GM21515 (cell line): ENCODE measurements around the gene DPF3.
"Not testable (repeated sequence)": the region's sequence is repeated elsewhere in the genome, so short reads cannot be mapped to it uniquely, and the experiment has no call there.

Source experiments
- ATAC-seq: cut with Tn5 transposase; IDR thresholded peaks from one replicate; pipeline ENCODE4 v1.9.1; 2021; ENCODE audit not compliant: unreplicated experiment

The DPF3 gene

GRCh38 chr14:72881543-72881942 is 12.4 kb downstream of the DPF3 start:
- ATAC-seq = no peak

- no peak for ATAC-seq
Measured at GRCh38 chr14:72880820-72881219, 13.1 kb downstream of the DPF3 start.

- no peak for ATAC-seq
Measured at GRCh38 chr14:72880164-72880563, 13.7 kb downstream of the DPF3 start.

DNA sequence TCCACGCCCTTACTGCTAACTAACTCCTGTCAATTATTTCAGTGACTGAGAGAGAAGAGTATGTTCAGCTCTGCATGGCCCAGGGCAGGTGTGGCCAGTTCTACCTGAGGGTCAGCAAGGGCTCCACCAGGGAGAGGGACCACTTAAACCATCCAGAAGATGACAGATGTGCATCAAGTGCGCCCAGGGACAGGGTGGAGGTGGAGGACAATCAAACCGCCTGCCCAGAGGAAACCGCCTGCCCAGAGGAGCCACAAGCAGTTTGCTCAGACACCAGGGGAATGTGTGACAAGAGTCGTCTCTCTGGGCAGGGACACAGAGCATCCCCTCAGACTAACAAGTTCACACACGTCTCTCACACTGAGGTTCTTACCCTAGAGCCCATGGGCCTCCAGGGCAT is 14.5 kb downstream of the DPF3 start:
- no peak for ATAC-seq

DNA sequence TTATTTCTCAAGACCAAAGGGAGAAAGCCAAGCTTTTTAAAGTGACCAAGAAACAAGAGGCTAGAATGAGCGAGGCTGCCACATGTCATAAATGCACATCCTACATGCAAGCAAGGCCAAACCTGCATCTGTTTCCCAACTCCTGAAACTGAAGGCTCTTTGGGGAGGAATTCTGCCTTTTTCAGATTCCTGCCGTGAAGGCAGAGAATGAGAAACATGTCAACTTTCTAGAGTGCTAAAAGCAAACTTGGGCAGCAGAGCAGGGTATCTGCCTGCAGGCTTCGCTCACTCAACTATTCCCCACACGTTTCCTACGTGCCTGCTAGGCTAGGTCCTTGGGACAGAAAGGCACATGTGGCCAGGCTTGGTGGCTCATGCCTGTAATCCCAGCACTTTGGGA is 15.2 kb downstream of the DPF3 start:
- no peak for ATAC-seq

GRCh38 chr14:72876710-72877063 is 17.2 kb downstream of the DPF3 start:
- ATAC-seq = no peak

DNA sequence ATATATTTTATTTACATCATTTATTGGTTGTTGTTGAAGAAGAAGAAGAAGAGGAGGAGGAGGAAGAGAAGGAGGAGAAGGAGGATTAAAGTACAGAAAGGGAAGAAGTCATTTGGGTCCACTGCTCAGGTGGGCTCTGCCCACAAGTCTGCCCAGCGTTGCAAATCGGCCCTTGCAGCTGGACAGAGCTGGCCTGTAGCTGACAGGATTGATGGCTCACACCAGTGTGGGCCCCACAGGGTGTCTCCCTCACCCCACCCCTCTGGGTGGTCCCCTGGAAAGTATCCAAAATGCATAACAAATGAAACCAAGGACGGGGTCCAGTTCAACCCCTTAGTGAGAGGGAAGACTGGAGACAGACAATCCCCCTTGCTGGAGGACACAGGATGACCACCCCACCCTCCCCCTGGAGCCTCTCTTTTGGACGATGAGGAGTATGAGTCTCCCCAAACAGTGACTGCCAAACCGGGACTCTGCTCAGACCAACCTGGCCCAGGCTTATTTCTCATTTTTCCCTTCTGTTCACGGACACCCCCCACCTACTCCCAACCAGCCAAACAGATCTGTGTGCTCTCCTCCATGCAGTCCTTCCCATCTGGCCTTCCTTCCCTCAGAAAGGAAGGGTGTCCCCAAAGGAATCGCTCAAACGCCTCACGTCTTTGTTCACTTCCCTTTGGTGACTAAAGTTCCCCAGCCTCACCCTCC is 17.7 kb downstream of the DPF3 start:
- ATAC-seq = no peak

- not testable (repeated sequence) for ATAC-seq
Measured at GRCh38 chr14:72870878-72871277, 23.0 kb downstream of the DPF3 start.

DNA sequence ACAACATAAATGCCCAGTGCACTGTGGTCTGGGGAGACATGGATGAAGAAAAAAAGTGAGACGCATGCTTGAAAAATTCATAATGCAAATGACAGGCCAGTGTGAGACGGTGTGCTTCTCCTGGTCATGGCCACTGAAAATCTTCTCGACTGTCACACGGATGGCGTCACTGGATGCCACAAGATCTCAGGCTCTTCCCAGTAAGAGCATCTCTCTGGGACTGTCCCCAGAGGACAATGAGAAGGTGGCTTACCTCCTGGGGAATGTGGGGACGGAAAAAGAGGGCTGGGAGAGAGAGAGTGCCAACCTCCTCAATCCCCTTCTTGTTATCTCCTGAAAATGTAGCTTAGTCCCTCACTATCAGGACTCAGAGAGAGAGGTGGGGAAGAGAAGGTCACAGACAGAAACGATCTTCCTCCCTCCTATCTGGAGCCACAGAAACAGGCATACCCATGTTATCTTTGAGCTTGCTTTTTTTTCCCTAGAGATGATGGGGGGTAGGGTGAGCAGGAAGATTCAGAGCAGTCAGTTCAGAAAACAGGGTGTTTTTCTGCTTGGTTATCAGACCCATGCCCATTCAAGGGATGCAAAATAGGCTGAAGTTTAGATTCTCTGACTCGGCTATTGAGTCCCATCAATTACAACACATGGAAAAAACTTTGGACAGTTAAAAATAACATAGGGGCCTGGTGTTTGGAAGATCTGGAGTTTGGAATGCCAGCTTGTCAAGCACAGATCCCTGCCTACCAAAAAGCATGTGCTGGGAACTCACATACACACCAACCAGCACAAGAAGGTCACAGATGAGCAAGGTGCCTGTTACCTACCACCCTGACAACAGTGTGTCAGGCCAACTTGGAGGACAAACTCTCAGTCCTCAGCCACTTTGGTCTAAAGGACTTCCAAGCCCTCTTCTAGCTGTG is 24.2 kb downstream of the DPF3 start:
- no peak for ATAC-seq

DNA sequence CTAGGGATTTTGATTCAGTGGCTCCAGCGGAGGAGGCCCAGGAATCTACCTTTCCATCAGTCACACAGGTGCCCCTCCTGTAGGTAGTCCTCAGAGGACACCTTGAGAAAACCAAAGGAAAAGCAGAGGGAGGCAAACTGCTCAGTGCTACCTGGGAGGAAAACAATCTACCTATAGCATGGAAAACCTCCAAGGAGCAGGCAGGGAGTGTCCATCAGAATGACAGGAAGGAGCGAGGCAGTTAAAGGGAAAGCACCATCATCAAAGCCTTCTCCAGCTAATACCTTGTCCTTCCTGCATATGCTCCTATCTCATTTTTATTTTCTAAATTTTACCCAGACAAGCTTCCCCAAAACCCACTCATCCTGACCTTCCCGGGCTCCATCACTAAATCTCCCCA is 25.4 kb downstream of the DPF3 start:
- ATAC-seq = no peak

GRCh38 chr14:72864712-72865365 is 29.1 kb downstream of the DPF3 start:
- no peak for ATAC-seq

GRCh38 chr14:72863216-72864006 is 30.5 kb downstream of the DPF3 start:
- peak; percentile 54 for ATAC-seq

- ATAC-seq = no peak
Measured at GRCh38 chr14:72856530-72857266, 37.2 kb downstream of the DPF3 start.

DNA sequence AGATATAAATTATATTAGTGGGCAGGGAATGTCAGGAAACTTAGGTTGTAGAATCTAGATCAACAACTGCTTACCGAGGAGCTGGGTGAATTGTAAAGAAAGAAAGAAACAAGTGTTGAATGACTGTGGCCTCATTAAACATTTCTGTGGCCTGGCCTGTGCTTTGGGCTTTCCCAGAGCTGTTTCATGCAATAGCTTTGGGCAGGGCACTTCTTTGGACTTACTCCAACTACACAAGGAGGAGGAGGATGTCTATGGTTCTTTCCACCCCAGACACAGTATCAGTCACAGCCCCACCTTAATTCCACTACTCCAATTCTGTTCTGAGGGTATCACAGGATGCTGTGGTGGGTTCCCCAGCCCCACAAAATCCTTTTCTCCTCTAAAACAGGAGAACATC is 38.0 kb downstream of the DPF3 start:
- no peak for ATAC-seq

DNA sequence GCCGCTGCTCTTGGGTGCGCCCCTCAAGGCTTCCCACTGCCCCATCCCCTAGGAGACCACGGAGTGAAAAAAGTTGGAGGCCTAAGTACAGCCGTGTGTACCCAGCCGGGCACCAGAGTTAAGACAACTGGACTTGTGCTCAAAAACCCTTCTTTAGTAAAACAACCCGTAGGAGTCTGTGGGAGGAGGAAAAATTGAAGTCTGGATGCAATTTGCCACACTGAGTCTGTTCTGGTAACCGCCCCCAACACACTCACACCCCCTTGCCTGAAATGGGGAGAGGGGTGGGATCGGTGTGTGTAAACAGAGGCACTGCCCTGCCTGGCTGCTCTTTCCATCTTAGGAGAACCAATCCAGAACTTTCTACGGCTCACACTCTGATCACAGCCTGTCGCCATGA is 41.7 kb downstream of the DPF3 start:
- no peak for ATAC-seq

GRCh38 chr14:72851635-72852034 is 42.3 kb downstream of the DPF3 start:
- no peak for ATAC-seq

- ATAC-seq = no peak
Measured at GRCh38 chr14:72850360-72850759, 43.5 kb downstream of the DPF3 start.

DNA sequence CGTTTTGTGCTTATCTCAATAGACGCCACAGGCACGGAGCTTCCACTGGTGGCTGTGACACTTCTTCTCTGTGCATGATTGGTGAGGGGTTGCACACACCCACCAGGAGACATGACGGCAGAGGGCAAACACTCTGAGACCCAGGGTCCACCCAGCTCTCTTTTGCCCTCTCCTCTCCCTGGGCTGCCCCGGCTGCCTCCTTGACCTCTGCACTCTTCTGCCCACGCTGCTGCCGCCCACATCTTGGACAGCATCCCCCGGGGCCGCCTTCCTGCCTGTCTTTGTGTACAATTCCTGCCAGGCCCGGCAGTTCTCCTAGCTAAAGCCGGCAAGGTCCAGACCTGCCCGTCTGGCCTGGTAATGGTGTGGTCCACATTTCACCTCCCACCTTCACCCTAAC is 44.7 kb downstream of the DPF3 start:
- no peak for ATAC-seq

- no peak for ATAC-seq
Measured at GRCh38 chr14:72847721-72848120, 46.2 kb downstream of the DPF3 start.

DNA sequence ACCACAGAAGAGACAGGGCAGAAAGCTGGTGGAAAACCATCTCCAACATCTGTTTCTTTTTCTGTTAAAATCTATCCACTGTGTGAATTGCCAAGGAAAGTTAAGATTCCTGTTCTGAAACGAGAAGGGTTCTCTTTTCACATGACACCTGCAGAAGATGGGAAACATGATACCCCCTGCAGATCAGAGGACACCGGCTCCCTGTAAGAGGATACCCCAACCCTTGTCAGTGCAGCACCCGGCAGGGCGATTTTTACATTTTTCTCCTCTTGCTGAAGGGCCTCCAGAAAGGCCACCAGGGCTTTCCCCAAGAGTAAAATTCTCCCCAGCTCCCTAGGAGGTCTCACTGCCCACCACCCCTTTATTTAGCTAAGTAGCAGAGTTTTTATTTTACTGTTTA is 48.2 kb downstream of the DPF3 start:
- no peak for ATAC-seq
